Breast epithelium (tissue), 3 donors: ENCODE results near the gene CBFA2T2.

Experiments used
- CTCF ChIP-seq, 3 donors: fragments of 450-650 bp; IDR thresholded peaks; one replicate each; pipeline ENCODE4 v1.5.1; 2016 to 2017; ENCODE audit warnings: antibody characterized with exemption in 3 of 3, mild to moderate bottlenecking in 3 of 3, moderate library complexity in 3 of 3
- POLR2A ChIP-seq: fragments of 450-650 bp; IDR thresholded peaks from one replicate; pipeline ENCODE4 v1.6.1; 2016; ENCODE audit warnings: antibody characterized with exemption, mild to moderate bottlenecking, moderate library complexity
- POLR2AphosphoS5 ChIP-seq, 3 donors: sonication (generic); formaldehyde crosslinking; IDR thresholded peaks; one replicate each; pipeline ENCODE4 v1.6.1; 2017; ENCODE audit warnings: antibody characterized with exemption in 3 of 3

- no peak for TF ChIP-seq CTCF (IDR thresholded peaks at IDR 0.05)
- TF ChIP-seq POLR2AphosphoS5 (IDR thresholded peaks at IDR 0.05), result no peak
- TF ChIP-seq POLR2A, result no peak
Observed at GRCh38 chr20:33655164-33655563, 165.3 kb downstream of the CBFA2T2 start.
